22Rv1 (cell line): Measurements from ENCODE around the gene ZBTB48.

Source experiments
- ZFX ChIP-seq: fragments of 450-650 bp; IDR thresholded peaks from 2 replicates; pipeline ENCODE4 v1.6.1; 2017; ENCODE audit warnings: antibody characterized with exemption, borderline replicate concordance
- TF ChIP-seq, protein P1 (sequence below): fragments of 450-650 bp; IDR thresholded peaks from 2 replicates; pipeline ENCODE4 v1.5.1; 2017; ENCODE audit warnings: mild to moderate bottlenecking

DNA sequence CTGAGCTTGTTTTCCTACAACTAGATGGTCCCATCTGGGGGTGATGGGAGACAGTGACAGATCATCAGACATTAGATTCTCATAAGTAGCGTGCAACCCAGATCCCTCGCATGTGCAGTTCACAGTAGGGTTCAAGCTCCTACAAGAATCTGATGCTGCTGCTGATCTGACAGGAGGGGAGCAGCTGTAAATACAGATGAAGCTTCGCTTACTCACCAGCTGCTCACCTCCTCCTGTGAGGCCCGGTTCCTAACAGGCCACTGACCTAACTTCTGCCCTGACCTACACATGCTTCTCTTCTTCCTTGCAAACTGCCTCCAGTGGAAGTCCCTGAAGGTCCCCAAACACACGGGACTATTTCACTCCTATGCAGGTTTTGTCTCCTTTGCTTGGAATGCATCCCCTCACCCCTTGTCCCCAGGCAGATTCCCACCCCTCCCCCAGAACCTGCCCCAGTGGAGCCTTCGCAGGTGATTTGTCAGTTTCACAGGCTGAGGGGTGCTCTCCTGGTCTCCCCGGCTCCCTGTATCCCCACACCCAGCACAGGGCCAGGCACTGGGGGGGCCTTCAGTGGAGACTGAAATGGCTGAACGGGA, 5.7 kb upstream of the ZBTB48 start:
- TF ChIP-seq, protein P1, sequence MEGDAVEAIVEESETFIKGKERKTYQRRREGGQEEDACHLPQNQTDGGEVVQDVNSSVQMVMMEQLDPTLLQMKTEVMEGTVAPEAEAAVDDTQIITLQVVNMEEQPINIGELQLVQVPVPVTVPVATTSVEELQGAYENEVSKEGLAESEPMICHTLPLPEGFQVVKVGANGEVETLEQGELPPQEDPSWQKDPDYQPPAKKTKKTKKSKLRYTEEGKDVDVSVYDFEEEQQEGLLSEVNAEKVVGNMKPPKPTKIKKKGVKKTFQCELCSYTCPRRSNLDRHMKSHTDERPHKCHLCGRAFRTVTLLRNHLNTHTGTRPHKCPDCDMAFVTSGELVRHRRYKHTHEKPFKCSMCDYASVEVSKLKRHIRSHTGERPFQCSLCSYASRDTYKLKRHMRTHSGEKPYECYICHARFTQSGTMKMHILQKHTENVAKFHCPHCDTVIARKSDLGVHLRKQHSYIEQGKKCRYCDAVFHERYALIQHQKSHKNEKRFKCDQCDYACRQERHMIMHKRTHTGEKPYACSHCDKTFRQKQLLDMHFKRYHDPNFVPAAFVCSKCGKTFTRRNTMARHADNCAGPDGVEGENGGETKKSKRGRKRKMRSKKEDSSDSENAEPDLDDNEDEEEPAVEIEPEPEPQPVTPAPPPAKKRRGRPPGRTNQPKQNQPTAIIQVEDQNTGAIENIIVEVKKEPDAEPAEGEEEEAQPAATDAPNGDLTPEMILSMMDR: no peak
- TF ChIP-seq ZFX: no peak
